Measurements from ENCODE around the gene KRTAP10-3.

Gene KRTAP10-3

DNA sequence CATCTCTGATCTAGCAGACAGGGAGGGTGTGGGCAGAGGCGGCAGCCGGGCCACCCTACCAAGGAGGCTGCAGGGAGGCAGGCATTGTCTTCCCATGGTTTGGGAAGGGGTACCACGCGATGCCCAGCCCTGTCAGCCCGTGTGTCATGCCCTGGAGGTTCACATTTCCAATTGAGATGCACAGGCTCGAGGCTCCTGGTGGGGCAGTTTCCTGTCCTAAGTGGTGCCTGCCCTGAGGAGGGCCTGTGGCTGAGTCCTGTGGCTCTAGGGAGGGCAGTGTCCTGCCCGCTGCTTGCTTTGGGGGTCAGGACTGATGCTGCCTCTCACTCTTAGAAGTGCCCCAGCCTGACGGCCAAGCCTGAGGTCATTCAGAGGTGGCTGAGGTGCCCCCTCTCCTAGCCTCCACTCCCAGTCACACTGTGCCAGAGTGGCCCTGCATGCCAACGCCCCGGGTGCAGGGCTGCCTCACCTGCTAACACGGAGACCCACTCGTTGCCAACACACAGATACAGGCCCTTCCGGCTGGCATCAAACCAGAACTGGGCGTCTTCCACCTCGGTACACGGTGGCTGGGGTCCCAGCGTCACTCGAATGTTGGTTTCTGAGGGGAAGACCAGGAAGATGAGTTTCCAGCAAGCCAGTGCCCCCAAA, 30.5 kb downstream of the KRTAP10-3 start:
- no peak for DNase-seq (ENCODE audit: low read depth)

DNA sequence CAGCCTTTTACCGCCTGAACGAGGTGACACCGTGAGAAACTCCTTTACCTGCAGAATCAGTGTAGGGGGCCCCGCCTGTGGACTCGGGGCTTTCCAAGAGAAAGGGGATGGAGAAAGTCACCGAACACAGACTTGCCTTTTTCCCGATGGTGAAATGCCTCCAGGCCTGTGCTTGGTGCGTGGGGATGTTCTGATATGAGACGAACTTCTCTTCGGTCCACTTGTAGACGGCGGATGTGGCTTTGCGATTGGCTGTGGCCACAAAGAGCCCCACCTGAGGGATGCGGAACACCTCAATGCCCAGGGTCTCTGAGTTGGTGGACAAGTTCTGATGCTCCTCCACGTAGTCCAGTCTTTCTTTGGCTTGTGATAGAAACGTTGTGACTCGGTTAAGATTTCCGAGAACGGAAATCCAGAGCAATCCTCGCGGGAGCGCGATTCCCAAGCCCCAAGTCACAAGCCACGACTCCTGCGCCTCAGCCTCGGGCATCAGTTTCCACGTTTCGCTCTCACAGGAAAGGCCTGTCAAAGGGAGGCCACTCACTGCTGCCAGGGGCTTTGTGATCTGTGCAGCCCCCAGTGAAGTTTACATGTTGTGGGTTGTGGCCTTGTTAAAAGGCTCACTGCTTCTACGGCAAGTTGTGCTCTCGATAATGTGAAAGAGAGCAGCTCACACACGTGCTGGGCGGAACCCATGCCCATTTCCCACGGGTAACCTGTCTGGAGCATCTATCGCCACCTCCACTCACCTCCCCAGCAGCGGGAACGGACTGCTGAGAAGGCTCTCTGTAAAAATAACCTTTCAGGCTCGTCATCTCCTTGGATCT, 31.2 kb downstream of the KRTAP10-3 start:
- no peak for DNase-seq (ENCODE audit: low read depth)

DNA sequence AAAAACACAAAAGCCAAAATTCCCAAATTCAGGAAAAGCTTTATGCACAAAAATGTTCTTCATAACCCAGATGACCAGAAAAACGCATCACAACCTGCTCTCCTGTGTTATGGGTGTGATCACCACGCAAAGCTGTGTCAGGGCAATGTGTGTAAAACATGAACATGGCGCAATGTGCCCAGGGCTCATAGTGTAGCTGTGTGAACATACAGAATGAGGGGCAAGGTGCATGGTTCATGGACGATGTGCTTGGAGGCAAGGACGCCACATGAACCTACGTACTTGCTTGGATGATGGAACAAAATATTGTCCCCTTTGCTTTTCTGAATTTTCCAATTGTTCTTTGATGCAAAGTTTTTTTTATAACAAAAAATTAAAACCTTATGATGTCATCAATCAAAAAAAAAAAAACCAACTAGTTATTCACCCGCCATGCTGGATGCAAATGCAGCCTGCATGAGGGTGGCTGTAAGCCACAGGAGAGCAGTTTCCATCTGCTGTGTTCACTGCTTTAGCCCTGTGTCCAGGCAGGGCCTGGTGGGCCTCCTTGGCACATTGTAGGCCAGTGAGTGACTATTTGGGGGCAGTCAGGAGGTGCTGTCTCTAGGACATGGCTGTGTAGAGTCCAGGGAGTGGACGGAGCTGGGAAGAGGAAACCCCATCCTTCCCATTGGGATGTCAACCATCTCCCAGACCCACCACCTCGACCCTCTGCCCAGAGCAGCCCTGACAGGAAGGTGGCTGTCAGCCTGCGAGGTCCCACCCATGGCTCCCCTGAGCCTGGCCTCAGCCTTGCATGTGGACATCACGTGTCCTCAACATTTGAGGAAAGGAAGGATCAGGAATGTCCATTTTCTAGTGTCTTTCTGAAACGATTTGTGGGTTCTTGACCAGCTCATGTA, 32.2 kb downstream of the KRTAP10-3 start:
- no peak for DNase-seq (ENCODE audit: low read depth)

DNA sequence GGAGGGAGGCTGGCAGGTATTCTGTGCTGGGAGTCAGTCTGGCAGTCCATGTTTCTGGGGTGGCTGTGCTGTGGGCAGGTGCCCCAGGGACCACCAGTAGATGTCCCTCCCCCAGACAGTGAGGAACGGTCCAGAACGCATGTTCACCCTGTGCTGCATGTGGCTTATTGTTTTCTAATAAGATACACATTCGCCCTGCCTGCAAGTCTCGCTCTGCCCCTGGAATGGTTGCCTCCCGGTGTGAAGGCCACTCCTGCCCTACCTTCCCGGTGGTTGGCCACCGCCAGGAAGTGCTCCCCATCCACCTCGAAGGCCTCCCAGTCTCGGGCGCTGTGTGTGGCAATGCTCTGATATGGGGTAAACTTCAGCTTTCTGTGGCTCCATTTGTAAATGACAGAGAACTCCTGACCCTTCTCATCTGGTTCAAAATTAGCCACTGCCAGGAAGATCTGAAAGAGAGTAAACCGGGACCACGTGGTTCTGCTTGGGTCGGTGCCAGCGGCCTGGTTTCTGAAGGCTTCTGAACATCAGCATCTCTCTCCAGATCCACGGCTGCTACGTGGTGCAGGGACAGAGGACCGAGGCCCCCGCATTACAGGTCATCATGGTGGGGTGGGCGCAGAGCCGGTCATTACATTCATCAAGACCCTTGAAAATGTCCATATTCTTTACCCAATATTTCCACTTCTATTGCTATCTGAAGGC, 33.1 kb downstream of the KRTAP10-3 start:
- DNase-seq (ENCODE audit: low read depth): no peak

DNA sequence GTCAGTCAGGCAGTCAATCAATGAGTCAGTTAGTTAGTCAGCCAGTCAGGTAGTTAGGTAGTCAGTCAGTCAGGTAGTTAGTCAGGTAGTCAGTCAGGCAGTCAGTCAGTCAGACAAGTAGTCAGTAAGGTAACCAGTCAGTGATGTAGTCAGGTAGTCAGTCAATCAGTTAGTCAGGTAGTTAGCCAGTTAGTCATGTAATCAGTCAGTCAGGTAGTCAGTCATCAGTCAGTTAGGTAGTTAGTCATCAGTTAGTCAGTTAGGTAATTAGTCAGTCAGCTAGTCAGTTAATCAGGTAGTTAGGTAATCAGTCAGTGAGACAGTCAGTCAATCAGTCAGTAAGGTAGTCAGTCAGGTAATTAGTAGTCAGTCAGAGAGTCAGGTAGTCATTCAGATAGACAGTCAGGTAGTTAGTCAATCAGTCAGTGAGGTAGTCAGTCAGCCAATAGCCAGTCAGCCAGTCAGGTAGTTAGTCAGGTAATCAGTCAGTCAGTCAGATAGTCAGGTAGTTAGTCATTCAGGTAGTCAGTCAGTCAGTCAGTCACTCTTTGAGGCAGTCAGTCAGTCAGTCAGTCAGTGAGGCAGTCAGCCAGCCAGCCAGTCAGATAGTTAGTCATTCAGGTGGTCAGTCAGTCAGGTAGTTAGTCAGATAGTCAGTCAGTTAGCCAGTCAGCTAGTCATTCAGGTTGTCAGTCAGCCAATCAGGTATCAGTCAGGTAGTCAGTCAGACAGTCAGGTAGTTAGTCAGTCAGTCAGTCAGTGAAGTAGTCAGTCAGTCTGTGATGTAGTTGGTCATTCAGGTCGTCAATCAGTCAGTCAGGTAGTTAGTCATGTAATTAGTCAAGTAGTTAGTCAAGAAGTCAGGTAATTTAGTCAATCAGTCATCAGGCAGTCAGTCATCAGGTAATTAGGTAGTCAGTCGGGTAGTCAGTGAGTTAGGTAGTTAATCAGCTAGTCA, 33.9 kb downstream of the KRTAP10-3 start:
- no peak for DNase-seq (ENCODE audit: low read depth)

DNA sequence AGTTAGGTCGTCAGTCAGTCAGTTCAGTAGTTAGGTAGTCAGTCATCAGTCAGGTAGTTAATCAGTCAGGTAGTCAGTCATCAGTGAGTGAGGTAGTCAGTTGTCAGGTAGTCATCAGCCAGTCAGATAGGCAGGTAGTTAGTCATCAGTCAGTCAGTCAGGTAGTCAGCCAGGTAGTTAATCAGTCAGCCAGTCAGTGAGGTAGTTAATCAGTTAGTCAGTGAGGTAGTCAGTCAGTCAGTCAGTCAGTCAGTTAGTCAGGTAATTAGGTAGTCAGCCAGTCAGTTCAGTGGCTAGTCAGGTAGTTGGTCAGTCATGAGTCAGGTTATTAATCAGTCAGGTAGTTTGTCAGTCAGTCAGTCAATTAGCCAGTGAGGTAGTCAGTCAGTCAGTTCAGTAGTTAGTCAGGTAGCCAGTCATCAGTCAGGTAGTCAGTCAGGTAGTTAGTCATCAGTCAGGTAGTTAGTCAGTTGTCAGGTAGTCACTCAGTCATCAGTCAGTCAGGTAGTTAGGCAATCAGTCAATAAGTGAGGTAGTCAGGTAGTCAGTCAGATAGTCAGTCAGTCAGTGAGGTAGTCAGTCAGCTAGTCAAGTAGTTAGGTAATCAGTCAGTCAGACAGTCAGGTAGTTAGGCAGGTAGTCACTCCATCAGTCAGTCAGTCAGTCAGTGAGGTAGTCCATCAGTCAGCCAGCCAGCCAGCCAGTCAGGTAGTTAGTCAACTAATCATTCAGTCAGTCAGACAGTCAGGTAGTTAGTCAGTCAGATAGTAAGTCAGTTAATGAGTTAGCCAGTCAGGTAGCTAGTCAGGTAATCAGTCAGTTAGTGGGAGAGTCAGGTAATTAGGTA, 34.8 kb downstream of the KRTAP10-3 start:
- no peak for DNase-seq (ENCODE audit: low read depth)

DNA sequence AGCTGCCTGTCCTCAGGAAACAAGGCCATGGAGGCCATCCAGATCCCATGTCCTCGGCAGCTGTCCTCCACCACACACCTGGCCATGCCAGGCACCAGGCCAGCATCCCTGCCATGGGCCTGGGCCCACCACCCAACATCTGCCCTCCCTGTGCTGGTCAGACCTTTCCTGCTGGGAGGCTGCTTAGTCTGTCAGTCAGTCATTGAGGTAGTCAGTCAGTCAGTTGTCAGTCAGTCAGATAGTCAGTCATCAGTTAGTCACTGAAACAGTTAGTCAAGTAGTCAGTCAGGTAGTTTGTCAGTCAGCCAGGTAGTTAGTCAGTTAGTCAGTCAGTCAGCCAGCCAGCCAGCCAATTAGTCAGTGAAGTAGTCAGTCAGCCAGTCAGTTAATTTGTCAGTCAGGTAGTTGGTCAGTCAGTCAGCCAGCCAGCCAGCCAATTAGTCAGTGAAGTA, 35.8 kb downstream of the KRTAP10-3 start:
- DNase-seq (ENCODE audit: low read depth): no peak

DNA sequence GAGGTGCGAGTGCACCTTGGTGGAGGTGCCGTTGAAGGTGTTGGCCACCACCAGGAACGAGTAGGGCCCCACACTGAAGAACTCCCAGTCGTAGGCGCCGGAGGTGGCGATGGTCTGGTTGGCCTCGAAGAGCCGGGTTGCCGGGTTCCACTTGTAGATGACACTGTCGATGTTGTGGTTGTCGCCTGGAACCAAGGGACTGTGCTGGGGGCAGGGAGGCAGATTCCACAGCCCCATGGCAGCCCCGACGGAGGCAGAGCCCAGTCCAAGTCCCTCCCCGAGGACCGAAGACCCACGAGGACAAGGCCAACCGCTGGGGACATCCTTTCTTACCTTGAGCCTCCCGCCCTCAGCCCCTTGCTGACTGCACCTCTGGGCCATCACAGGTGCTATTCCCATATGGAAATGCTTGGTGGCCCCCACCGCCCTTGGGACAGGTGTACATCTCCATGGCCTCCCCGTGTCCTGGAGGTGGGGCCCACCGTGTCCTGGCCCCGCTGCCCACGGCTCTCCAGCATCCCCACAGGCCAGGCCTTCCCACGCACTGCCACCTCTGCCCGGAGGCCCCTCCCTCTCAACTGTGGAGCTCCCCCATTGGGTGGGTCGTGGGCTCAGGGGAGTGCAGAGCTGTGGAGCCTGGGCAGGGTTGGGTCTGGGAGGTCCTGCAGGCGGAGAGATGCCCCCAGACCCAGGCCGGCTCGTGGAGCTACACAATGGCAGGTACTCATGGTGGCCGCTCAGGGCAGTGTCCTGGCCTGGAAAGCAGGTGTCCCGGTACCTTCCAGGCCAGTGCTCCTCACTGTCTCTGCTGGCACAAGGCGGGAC, 36.5 kb downstream of the KRTAP10-3 start:
- no peak for DNase-seq (ENCODE audit: low read depth)

DNA sequence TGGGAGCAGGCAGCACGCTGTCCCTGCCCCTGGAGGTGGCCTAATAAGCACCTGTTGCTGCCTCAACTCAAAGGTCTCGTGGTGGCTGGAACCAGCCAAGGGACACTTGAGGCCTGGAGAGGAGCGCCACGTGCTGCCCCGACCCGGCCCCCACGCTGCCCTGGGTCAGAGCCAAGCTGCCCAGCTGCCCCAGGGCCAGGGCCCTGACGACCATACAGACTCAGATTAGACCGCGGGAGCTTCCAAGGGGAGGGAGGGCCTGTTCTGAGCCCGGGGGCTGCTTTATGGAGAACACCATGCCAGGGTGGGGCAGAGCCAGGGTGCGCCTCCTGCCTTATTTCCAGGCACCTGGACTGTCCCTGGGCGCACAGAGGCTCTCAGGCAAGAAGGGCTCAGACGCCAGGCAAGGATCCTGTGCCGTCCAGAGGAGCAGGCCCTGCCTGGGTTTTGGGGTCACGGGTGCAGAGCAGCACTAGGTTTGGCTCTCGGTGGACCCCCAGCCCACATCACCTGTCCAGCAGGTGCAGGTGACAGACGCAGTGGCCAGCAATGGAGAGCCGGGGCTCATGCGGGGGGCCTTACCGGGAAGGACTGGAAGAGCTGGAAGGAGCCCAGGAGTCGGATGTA, 37.2 kb downstream of the KRTAP10-3 start:
- no peak for DNase-seq (ENCODE audit: low read depth)

DNA sequence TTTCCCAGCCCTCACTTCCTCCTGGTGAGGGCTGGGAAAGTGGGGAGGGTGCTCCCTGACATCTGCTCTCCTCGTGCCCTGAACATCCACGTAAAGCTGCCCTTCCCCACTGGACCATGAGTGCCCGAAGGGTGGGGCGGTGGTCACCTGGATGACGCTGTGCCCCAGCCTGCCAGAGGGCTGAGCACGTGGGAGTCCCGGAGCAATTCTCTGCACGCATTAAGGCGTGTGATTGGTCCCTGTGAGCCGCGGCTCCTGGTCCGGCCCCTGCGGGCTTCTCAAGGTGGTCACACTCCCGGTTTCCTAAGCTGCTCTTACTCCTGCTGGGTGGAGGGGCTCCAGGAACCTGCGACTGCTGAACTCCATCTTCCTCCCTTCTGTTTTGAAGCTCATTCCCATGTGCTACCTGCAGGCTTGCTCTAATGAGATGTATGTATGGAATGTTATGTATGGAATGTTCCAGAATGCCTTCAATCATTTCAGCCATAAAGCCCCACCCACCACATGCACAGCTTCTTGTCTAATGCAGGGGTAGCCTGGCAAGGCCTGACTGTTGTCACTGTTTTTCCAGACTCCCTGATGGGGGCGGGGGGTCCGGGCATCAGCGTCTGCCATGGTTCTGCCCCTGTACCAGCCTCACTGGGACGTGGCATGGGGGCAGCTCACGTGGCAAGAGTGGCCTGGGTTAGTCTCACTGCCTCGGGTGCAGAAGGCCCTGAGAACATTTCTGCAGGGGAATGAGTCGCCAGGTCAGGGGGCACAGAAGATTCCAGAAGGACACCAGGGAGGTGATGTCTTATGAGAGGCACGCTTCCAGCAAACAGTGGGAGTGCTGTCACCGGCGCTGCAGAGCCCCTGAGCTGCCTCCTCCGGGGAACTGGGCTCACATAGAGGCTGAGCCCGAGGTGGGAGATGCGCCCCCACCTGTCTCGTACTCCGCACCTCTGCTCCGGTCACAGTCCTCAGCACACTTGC, 38.0 kb downstream of the KRTAP10-3 start:
- no peak for DNase-seq (ENCODE audit: low read depth)

DNA sequence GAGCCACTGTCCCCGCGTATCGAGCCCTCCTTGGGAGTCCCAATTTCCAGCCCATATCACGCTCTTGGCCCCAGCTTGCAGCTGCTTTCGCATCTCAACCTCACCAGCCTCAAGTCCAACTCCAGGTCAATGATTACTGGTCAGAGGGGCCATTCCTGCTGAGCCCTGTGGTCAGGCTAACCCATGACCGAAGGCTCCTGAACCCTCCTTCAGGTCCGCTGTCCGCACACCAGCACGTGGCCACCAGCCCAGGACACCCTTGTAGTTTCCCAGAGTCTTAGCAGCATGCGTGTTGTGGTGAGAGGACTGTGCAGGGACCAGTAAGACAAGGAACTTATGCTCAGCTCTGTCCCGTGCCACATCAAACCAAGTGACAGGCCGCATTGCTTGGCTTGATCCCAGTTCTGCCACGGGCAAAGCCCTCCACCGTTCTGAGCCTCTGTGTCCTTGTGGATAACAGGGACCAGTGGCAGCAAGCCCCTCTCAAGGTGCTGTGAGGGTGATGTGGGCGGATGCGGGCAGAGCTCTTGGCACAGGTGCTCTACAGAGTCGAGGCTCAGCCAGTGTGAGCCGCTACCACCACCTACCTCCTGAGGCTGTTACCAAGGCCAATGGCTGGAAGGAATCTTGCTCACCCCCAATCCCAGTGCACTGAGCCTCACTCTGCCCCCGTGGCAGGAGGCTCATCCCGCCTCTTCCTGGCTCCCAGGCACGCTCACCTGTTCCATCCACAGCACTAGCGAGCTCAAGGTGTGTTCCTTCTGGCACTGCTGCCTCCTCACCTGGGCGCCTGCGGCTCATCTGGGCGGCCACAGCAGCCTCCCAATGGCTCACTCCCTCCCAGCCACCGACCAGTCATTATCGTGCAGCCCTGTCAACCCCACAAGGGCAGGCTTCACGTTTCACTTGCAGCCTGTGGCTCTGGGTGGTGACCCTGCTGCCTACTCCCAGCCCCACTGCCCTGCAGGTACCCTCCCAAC, 39.0 kb downstream of the KRTAP10-3 start:
- no peak for DNase-seq (ENCODE audit: low read depth)

DNA sequence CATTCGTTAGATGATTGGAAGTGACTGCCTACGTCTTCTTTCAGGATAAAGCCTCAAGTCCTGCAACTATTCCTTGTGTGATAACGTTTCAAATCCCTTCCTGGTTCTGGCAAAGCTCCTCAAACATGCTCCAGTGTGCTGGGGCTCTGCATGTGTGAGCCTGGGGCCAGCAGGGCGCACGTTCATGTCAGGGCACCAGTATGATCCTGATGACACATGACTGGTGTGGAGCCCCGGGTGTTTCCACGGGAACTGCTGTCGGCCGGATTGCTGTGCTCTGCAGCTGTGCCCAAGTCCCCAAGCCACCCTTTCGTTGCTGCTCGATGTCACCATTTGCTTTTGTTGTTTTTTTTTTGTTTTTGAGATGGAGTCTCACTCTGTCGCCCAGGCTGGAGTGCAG, 39.9 kb downstream of the KRTAP10-3 start:
- DNase-seq (ENCODE audit: low read depth): no peak

DNA sequence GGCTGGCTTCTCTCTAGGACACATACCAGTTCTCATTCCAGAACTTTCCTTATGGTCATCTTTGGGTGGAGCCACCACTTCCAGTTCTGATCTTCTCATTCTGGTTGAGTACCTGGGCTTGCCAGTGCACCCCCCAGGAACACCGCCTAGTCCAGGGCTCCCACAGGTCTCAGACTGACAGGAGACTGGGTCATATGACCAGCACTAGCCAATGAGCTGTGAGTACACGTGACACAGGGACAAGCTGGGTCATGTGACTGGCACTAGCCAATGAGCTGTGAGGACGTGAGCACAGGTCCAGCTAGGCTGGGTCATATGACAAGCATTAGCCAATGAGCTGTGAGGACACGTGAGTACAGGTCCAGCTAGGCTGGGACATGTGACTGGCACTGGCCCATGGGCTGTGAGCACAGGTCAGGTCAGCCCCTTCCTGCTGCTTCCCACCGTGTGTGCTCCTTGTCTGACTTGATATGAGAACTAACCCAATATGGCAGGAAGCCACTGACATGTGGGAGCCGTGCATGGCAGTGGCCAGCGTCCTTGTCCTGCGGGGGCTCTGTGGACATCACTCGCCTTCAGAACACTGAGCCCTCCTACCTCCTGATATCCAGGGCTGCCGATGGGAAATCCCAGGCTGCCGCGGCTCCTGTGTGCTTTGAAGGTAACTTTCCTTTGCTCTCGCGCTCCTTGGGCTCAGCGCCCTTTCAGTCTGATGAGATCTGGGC, 41.3 kb downstream of the KRTAP10-3 start:
- no peak for DNase-seq (ENCODE audit: low read depth)

DNA sequence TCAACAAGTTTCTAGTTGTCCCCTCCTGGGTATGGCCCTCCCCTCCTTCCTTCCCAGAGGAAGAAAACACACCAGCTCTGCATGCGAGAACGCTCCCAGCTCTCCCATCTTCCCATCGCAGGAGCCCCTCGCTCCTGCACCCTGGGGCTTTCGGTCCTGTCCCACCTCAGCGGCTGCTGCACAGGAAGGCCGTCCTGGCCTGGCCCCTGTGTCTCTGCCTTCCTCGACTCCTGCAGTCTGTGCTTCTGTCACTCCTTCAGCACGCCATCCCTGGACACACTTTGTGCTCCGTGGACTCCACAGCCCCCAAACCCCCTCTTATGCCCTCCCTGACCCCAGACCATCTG, 41.8 kb downstream of the KRTAP10-3 start:
- no peak for DNase-seq (ENCODE audit: low read depth)

DNA sequence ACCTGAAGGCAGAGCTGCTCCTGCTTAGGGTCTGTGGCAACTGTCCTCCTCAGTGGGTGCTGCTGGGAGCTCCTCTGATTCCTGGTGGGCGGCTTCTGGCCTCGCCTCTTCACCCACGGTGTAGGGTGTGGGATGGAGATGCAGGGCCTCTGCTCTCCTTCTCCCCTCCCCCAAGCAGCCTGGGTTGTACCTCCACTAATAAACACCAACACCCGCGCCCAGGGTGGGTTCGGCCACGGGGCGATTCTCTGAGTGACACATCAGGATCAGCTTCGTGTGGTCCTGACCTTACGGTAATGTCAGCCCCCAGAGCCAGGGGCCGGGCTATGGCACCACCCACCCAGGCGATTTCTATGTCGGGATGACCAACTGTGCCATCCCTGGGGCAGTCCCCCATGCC, 42.3 kb downstream of the KRTAP10-3 start:
- no peak for DNase-seq (ENCODE audit: low read depth)
